ENCODE data around the gene DISP3.

The DISP3 gene

DNA sequence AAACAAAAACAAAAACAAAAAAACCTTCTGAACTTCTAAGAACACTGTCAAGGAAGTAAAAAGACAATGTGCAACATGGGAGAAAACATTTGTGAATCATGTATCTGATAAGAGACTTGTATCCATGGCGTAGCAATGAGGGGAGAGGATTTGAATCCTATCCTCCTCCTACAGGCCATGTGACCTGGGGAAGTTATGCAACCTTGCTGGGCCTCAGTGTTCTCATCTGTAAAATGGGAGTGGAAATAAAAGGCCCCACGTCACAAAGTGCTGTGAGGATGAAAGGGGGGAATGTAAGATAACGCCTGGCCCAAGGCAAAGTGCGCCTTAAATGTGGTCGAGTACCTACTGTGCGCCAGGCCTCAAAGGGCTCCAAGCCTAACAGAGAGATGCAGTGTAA lies 83.7 kb downstream of the DISP3 start:
- no peaks in the 10 kb centered on the region for H3K27me3 ChIP-seq (ENCODE audit: control insufficient read depth, insufficient read depth, low read length, poor library complexity, severe bottlenecking)

DNA sequence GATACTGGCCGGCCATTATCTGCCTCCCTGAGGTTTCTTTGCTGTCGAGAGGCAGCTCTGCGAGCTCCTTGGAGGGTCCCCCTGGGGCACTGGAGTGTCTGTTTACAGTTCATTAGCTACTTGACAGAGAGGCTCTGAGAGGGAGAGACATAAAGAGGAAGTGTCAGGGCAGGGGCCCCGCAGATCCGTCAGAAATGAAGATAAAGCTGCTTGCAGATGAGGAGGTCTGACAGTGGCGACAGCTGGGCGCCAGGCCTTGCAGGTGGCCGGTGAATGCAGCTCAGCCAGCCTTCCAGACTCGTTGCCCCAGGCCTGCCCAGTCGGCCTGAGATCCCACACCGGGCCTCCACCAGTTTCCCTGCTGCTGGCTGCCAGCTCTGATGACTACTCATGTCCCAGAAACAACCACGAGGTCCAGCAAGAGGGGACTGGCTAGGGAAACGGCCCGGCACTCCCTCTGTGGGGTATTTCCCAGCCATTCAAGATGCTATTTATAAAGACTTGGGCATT lies 84.7 kb downstream of the DISP3 start:
- Histone ChIP-seq H3K27ac (ENCODE audit: insufficient read depth, low read depth, low read length, poor library complexity, severe bottlenecking) (no peak overlapping the region), H3K36me3 (ENCODE audit: control insufficient read depth, insufficient read depth, low read length) (no peaks in the 10 kb centered on the region), H3K4me1 (ENCODE audit: control insufficient read depth, insufficient read depth, low read length) (peaks cover 13% of the 10 kb centered on the region), H3K4me3 (ENCODE audit: insufficient read depth, low read depth, low read length) (no peak overlapping the region), H3K27me3 (ENCODE audit: control insufficient read depth, insufficient read depth, low read length, poor library complexity, severe bottlenecking) (no peaks in the 10 kb centered on the region), H3K9me3 (ENCODE audit: control insufficient read depth, low read length) (no peaks in the 10 kb centered on the region)
- WGBS, 2 experiments: 8 to 9% methylated on average over 14 of the region's 14 CpGs

More for the DNA sequence above, 83.7 kb downstream of the DISP3 start:
- no peaks in the 10 kb centered on the region for H3K9me3 ChIP-seq (ENCODE audit: control insufficient read depth, low read length)
- H3K36me3 ChIP-seq (ENCODE audit: control insufficient read depth, insufficient read depth, low read length): no peaks in the 10 kb centered on the region
- peaks cover 16% of the 10 kb centered on the region for H3K4me1 ChIP-seq (ENCODE audit: control insufficient read depth, insufficient read depth, low read length)
- no peak overlapping the region for H3K4me3 ChIP-seq (ENCODE audit: insufficient read depth, low read depth, low read length)
- 93 to 98% methylated on average over 6 of the region's 6 CpGs for WGBS, 2 experiments
- H3K27ac ChIP-seq (ENCODE audit: insufficient read depth, low read depth, low read length, poor library complexity, severe bottlenecking): no peak overlapping the region

DNA sequence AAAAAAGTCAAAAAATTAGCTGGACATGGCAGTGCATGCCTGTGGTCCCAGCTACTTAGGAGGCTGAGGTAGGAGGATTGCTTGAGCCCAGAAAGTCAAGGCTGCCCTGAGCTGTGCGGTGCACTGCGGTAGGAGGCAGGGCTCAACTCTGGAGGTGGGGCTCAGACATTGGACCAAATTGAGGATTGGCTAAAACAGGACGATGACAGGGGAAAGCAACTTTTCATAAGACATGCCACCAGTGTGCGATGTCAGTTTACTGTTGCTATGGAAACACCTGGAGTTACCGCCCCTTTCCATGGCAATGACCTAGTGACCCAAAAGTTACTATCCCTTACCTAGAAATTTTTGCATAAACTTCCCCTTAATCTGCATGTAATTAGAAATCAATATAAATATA lies 85.3 kb downstream of the DISP3 start:
- Histone ChIP-seq H3K27me3 (ENCODE audit: control insufficient read depth, insufficient read depth, low read length, poor library complexity, severe bottlenecking) (no peaks in the 10 kb centered on the region), H3K9me3 (ENCODE audit: control insufficient read depth, low read length) (no peaks in the 10 kb centered on the region), H3K36me3 (ENCODE audit: control insufficient read depth, insufficient read depth, low read length) (no peaks in the 10 kb centered on the region), H3K4me1 (ENCODE audit: control insufficient read depth, insufficient read depth, low read length) (peaks cover 12% of the 10 kb centered on the region), H3K4me3 (ENCODE audit: insufficient read depth, low read depth, low read length) (no peak overlapping the region), H3K27ac (ENCODE audit: insufficient read depth, low read depth, low read length, poor library complexity, severe bottlenecking) (no peak overlapping the region)
- 76 to 79% methylated on average over 5 of the region's 5 CpGs for WGBS, 2 experiments

DNA sequence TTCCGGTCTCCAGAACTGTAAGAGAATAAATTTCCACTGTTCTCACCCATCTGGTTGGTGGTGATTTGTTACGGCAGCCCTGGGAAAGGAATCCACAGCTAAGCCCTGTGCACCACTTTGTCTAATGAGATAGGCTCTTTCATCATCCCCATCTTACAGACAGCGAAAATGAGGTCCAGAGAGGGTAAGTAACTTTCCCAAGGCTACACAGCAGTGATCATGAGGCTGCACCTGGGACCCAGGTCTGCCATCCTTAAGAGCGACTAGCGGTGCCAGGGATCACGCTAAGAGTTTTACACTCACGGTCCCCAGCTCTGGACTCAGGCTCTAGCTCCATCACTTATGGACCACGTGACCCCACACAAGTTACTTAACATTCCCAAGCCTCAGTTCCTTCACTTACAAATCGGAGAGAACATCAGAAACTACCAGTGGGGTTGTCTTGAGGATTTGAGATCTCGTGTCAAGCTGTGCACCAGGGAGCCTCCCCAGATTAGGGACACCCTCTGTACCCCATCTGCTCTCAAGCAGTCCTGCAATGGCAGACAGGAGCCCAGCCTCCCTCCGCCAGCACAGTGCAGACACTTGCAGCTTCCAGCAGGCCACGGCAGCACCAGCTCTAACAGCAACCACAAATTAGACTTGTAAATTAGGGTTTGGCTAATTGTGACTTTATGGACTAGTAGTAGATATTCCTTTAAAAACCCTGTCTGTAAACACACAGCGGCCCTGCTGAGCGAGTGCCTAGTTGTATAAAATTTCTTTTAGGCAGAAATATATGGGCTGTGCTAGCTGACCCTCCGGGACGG lies 87.3 kb downstream of the DISP3 start:
- no peaks in the 10 kb centered on the region for H3K36me3 ChIP-seq (ENCODE audit: control insufficient read depth, insufficient read depth, low read length)
- H3K9me3 ChIP-seq (ENCODE audit: control insufficient read depth, low read length): no peaks in the 10 kb centered on the region
- H3K27me3 ChIP-seq (ENCODE audit: control insufficient read depth, insufficient read depth, low read length, poor library complexity, severe bottlenecking): no peaks in the 10 kb centered on the region
- WGBS, 2 experiments: 91 to 92% methylated on average over 16 of the region's 16 CpGs
- H3K4me1 ChIP-seq (ENCODE audit: control insufficient read depth, insufficient read depth, low read length): peaks cover 9% of the 10 kb centered on the region
- H3K27ac ChIP-seq (ENCODE audit: insufficient read depth, low read depth, low read length, poor library complexity, severe bottlenecking): no peak overlapping the region
- no peak overlapping the region for H3K4me3 ChIP-seq (ENCODE audit: insufficient read depth, low read depth, low read length)

DNA sequence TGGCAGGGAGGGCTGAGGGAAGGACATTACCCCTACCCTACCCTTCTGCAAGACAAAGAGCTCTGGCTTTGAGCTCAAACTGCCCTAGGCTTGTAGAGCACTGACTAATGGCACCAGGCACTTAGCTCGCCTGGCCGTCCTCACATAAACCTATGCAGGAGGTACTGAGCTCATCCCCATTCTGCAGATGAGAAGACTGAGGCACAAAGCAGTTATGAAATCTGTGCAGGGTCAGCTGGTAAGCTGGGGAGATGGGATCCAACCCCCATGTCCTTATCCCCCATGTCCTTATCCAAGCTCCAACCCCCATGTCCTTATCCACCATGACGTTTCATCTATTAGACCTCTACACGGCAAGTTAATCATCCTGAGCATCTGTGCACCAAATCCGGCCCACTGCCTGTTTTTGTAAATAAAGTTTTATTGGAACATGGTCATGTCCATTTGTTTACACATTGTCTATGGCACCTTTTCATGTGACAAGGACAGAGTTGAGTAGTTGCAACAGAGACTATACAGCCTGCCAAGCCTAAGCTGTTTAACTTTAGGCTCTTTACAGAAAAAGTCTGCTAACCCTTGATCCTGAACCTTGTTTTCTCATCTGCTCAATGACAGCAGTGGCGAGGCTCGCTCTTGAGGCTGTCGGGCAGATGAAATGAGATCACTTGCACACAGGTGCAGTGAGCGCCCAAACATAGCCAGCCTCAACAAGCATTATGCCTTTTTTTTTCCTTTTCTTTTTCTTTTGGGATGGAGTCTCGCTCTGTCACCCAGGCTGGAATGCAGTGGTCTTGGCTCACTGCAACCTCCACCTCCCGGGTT lies 88.5 kb downstream of the DISP3 start:
- Histone ChIP-seq H3K4me3 (ENCODE audit: insufficient read depth, low read depth, low read length) (no peak overlapping the region), H3K27me3 (ENCODE audit: control insufficient read depth, insufficient read depth, low read length, poor library complexity, severe bottlenecking) (no peaks in the 10 kb centered on the region), H3K36me3 (ENCODE audit: control insufficient read depth, insufficient read depth, low read length) (no peaks in the 10 kb centered on the region), H3K4me1 (ENCODE audit: control insufficient read depth, insufficient read depth, low read length) (peaks cover 9% of the 10 kb centered on the region), H3K27ac (ENCODE audit: insufficient read depth, low read depth, low read length, poor library complexity, severe bottlenecking) (no peak overlapping the region), H3K9me3 (ENCODE audit: control insufficient read depth, low read length) (no peaks in the 10 kb centered on the region)
- 93 to 94% methylated on average over 11 of the region's 11 CpGs for WGBS, 2 experiments

DNA sequence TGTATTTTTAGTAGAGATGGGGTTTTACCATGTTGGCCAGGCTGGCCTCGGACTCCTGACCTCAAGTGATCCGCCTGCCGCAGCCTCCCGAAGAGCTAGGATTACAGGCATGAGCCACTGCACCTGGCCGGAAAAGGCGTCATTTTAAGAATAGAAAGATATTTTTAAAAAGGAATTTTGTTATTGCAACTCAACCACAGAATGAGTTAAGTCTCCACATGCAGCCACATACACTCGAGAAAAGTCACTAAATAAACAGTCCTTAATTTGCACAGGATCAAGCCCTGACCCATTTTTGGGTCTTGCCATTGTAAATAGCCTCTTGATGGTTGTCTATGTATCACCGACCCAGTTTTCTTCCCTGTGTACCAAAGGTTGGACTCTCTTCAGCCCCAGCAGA lies 89.7 kb downstream of the DISP3 start:
- Histone ChIP-seq H3K27ac (ENCODE audit: insufficient read depth, low read depth, low read length, poor library complexity, severe bottlenecking) (no peak overlapping the region), H3K27me3 (ENCODE audit: control insufficient read depth, insufficient read depth, low read length, poor library complexity, severe bottlenecking) (no peaks in the 10 kb centered on the region), H3K36me3 (ENCODE audit: control insufficient read depth, insufficient read depth, low read length) (no peaks in the 10 kb centered on the region), H3K4me1 (ENCODE audit: control insufficient read depth, insufficient read depth, low read length) (peaks cover 3% of the 10 kb centered on the region), H3K4me3 (ENCODE audit: insufficient read depth, low read depth, low read length) (no peak overlapping the region), H3K9me3 (ENCODE audit: control insufficient read depth, low read length) (no peaks in the 10 kb centered on the region)
- WGBS, 2 experiments: 89 to 92% methylated on average over 8 of the region's 8 CpGs

DNA sequence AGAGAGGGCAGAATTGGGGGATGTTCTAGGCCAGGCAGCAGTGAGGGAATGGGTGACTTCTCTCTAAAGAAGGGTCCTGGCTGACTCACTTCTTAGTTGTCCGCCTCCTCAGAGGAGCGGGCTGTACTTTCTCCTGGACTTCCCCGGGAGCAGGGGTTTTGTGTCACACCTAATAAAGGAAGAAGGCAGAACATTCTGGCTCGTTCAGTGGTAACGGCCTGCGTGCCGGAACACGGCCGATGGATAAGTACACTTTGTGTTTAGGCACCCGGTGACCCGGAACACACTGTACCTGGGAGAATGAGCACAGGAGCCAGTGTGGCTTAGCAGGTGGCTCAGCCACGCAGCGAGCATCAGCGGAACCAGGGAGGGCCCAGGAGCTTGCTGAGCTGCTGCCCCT lies 90.6 kb downstream of the DISP3 start:
- H3K27ac ChIP-seq (ENCODE audit: insufficient read depth, low read depth, low read length, poor library complexity, severe bottlenecking): no peak overlapping the region
- H3K36me3 ChIP-seq (ENCODE audit: control insufficient read depth, insufficient read depth, low read length): no peaks in the 10 kb centered on the region
- 92 to 94% methylated on average over 14 of the region's 14 CpGs for WGBS, 2 experiments
- H3K9me3 ChIP-seq (ENCODE audit: control insufficient read depth, low read length): no peaks in the 10 kb centered on the region
- no peak overlapping the region for H3K4me3 ChIP-seq (ENCODE audit: insufficient read depth, low read depth, low read length)
- H3K4me1 ChIP-seq (ENCODE audit: control insufficient read depth, insufficient read depth, low read length): no peaks in the 10 kb centered on the region
- H3K27me3 ChIP-seq (ENCODE audit: control insufficient read depth, insufficient read depth, low read length, poor library complexity, severe bottlenecking): no peaks in the 10 kb centered on the region

DNA sequence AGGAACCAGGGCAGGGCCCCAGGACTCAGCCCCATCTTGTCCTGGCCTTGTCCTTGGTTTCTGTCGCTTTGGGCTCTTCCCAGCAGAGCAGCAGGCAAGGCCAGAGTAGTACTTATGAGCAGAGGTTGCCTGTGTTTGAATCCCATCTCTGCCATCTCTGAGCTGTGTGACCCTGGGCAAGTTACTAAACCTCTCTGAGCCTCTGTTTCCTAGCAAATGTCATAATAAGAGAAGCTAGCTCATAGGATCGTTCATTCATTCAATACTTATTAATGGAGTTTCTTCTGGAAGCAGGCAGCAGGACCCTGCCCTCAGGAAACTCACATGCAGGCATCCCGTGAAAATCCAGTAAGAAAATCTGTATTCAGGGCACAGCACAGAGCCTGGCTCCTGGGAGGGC lies 91.0 kb downstream of the DISP3 start:
- Histone ChIP-seq H3K9me3 (ENCODE audit: control insufficient read depth, low read length) (no peaks in the 10 kb centered on the region), H3K27me3 (ENCODE audit: control insufficient read depth, insufficient read depth, low read length, poor library complexity, severe bottlenecking) (no peaks in the 10 kb centered on the region), H3K27ac (ENCODE audit: insufficient read depth, low read depth, low read length, poor library complexity, severe bottlenecking) (no peak overlapping the region), H3K4me3 (ENCODE audit: insufficient read depth, low read depth, low read length) (no peak overlapping the region), H3K4me1 (ENCODE audit: control insufficient read depth, insufficient read depth, low read length) (no peaks in the 10 kb centered on the region), H3K36me3 (ENCODE audit: control insufficient read depth, insufficient read depth, low read length) (no peaks in the 10 kb centered on the region)
- 88 to 94% methylated on average over 3 of the region's 3 CpGs for WGBS, 2 experiments

DNA sequence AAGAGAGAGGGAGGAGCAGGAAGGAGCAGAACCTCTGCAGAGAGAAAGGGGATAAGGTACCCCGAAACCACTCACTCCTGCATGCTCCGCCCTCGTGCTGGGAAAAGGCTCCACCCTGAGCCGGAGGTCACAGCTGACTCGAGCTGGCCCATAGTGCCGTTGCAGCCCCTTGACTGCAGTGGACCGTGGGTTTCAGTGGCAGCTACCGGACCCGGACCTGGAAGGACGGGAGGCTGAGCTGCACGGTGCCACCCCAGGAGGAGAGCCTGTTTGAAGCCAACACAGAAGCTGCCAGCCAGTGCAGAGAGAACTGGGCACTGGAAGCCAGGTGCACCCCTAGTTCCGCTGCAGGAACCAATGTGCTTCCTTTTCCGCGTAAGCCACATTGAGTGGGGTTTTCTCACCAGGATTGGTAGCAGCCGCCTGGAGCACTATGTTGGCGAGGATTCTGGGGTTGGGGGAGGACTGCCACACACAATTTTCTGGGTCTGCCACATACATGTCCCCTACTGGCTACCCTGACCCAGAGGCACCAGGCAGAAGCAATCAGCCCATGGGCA lies 91.9 kb downstream of the DISP3 start:
- H3K27ac ChIP-seq (ENCODE audit: insufficient read depth, low read depth, low read length, poor library complexity, severe bottlenecking): no peak overlapping the region
- H3K4me3 ChIP-seq (ENCODE audit: insufficient read depth, low read depth, low read length): no peak overlapping the region
- no peaks in the 10 kb centered on the region for H3K27me3 ChIP-seq (ENCODE audit: control insufficient read depth, insufficient read depth, low read length, poor library complexity, severe bottlenecking)
- WGBS, 2 experiments: 87 to 88% methylated on average over 16 of the region's 16 CpGs
- no peaks in the 10 kb centered on the region for H3K36me3 ChIP-seq (ENCODE audit: control insufficient read depth, insufficient read depth, low read length)
- H3K9me3 ChIP-seq (ENCODE audit: control insufficient read depth, low read length): no peaks in the 10 kb centered on the region
- H3K4me1 ChIP-seq (ENCODE audit: control insufficient read depth, insufficient read depth, low read length): no peaks in the 10 kb centered on the region

All from ectodermal cell (in vitro differentiated cells).